Measurements from ENCODE around the gene SPAG16.

DNA sequence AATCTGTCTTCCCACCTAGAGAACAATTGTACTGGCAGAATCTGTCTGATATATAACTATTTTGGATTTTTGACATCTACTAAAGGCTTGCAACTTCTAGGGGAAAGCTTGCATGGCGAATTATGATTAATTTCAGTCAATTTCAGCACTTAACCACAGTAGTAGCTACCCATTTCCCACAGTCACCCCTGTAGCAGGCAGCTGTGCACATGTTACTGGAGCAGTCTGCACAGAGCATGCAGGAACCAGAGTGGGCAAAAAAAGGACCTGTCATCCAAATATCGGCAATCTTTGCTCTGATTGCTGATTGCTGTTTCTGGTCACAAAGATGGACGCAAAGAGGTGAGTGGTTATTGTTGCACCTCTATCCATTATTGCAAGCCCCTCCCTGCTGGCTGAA is 473.3 kb downstream of the SPAG16 start:
- TF ChIP-seq POLR2AphosphoS5 (IDR thresholded peaks at IDR 0.05; ENCODE audit: low read depth, low read length) (no peak), TAF1 (IDR thresholded peaks at IDR 0.05; ENCODE audit: borderline replicate concordance, insufficient read depth, low read length) (no peak)
